ENCODE data around the gene ARL14EP. TPM values are rescaled to one million over a fixed set of nuclear protein-coding genes. Genes with fewer than 3 reads are reported as not detected.
A peak's percentile ranks its signal among the peaks of the same experiment; 100 is the strongest.

The ARL14EP gene
- total RNA-seq, 1 experiment from 2014 or later: 25.3 TPM

DNA sequence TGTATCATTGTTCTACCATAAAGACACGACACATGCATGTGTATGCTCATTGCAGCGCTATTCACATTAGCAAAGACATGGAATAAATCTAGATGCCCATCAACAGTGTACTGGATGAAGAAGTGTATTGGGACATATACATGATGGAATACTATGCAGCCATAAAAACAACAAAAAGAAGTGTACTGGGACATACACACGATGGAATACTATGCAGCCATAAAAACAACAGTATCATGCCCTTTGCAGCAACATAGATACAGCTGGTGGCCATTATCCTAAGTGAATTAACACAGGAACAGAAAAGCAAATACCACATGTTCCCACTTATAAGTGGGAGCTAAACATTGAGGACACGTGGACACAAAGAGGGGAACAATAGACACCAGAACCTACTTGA, 22.7 kb downstream of the ARL14EP start:
- BruUV-seq (replicated peaks): no TSS peak
- H3K4me2 ChIP-seq (ENCODE audit: low read length): no peak overlapping the region
- H3K27me3 ChIP-seq (ENCODE audit: insufficient read depth, low read length): peaks cover 4% of the 10 kb centered on the region; the same call in 1 of the 2 replicates
- RAD21 ChIA-PET (ENCODE audit: low non-redundant PET in 1 of 2, low total read pairs in 2 of 2, uncharacterized antibody in 2 of 2, unreplicated experiment in 2 of 2): no interaction called here
- POLR2A ChIA-PET: no interaction called here
- H3K9me2 ChIP-seq (ENCODE audit: insufficient read depth): no peaks in the 10 kb centered on the region
- no peak overlapping the region for H3K9ac ChIP-seq (ENCODE audit: low read length)
- no peaks in the 10 kb centered on the region for H4K20me1 ChIP-seq (ENCODE audit: insufficient read depth)
- H3K79me2 ChIP-seq (ENCODE audit: insufficient read depth, low read length): no peaks in the 10 kb centered on the region
- TF ChIP-seq EGR1 (IDR thresholded peaks at IDR 0.05; ENCODE audit: low read depth): no peak
- no peak for TF ChIP-seq POLR2AphosphoS5 (IDR thresholded peaks at IDR 0.05; ENCODE audit: low read depth, low read length)
- TF ChIP-seq ZFX (IDR thresholded peaks at IDR 0.05): no peak
- TF ChIP-seq, protein P1, sequence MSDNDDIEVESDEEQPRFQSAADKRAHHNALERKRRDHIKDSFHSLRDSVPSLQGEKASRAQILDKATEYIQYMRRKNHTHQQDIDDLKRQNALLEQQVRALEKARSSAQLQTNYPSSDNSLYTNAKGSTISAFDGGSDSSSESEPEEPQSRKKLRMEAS (IDR thresholded peaks at IDR 0.05): no peak
- TF ChIP-seq, protein P2, sequence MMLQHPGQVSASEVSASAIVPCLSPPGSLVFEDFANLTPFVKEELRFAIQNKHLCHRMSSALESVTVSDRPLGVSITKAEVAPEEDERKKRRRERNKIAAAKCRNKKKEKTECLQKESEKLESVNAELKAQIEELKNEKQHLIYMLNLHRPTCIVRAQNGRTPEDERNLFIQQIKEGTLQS (IDR thresholded peaks at IDR 0.05): no peak
- no peak for TF ChIP-seq SRF (IDR thresholded peaks at IDR 0.05; ENCODE audit: low read depth)
- CTCF ChIA-PET: interaction anchor here (0.7 to 1.5 kb wide), 3 partner anchors 36 to 569 kb away, joined by 3 to 4 read pairs (median 3); no protein-coding TSS in a partner anchor
- no peaks in the 10 kb centered on the region for H3K4me1 ChIP-seq (ENCODE audit: control insufficient read depth in 1 of 2, insufficient read depth in 2 of 2, low read length in 2 of 2)
- intact Hi-C loops (cut with micrococcal nuclease): loop anchor here (1.0 kb wide), 2 partner anchors 510 to 573 kb away; no protein-coding TSS in a partner anchor
- no peaks in the 10 kb centered on the region for H3K9me3 ChIP-seq (ENCODE audit: control insufficient read depth in 1 of 2, insufficient read depth in 1 of 2, low read depth in 1 of 2, low read length in 2 of 2)
- no peak overlapping the region for H2AFZ ChIP-seq (ENCODE audit: low read depth, low read length, poor library complexity, severe bottlenecking)
- H3K36me3 ChIP-seq (ENCODE audit: control insufficient read depth in 1 of 2, insufficient read depth in 2 of 2, low read length in 2 of 2): no peaks in the 10 kb centered on the region
- no peak overlapping the region for H3K4me3 ChIP-seq (replicated peaks in 1 of 2; ENCODE audit: low read depth in 1 of 2, low read length in 2 of 2)
- DNase-seq (ENCODE audit: low read depth, low spot score) (no peak), ATAC-seq (no peak)
- no peak overlapping the region for H3K27ac ChIP-seq (ENCODE audit: low read depth, low read length)

DNA sequence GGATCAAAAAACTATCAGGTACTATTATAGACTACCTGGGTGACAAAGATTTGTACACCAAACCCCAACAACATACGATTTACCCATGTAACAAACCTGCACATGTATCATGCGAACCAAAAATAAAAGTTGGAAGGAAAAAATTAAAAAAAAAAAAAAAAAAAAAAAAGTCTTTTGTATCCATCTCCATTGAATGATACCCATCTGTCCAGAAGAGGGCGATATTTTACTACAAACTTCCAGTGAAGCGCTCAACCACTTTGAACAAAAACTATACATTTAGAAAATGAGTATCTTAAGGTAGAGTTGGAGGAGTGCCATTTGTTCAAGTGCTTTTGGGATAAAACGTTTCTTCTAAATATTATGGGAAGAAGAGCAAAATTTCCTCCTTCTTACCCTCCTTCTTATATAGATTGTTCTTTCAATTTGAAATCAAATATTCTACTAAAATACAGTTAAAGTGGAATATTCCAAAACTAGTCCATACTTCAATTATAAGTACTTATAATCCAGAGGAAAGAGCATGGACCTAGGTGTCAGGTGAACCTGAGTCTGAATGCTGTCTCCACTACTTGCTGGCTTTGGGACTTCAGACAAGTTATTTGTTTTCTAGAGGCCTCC, 23.3 kb downstream of the ARL14EP start:
- H2AFZ ChIP-seq (ENCODE audit: low read depth, low read length, poor library complexity, severe bottlenecking): no peak overlapping the region
- ChIA-PET RAD21 (ENCODE audit: low non-redundant PET in 1 of 2, low total read pairs in 2 of 2, uncharacterized antibody in 2 of 2, unreplicated experiment in 2 of 2) (no interaction called here), CTCF (interaction anchor here (0.7 to 1.5 kb wide), 3 partner anchors 35 to 568 kb away, joined by 3 to 4 read pairs (median 3); no protein-coding TSS in a partner anchor), POLR2A (no interaction called here)
- no peaks in the 10 kb centered on the region for H3K36me3 ChIP-seq (ENCODE audit: control insufficient read depth in 1 of 2, insufficient read depth in 2 of 2, low read length in 2 of 2)
- no peaks in the 10 kb centered on the region for H3K9me3 ChIP-seq (ENCODE audit: control insufficient read depth in 1 of 2, insufficient read depth in 1 of 2, low read depth in 1 of 2, low read length in 2 of 2)
- peaks cover 10% of the 10 kb centered on the region; the same call in 1 of the 2 replicates for H3K27me3 ChIP-seq (ENCODE audit: insufficient read depth, low read length)
- BruUV-seq (replicated peaks): no TSS peak
- ATAC-seq (peak; percentile 62; the same call in 1 of the 2 replicates), DNase-seq (ENCODE audit: low read depth, low spot score) (peak; percentile 15)
- no peaks in the 10 kb centered on the region for H4K20me1 ChIP-seq (ENCODE audit: insufficient read depth)
- no peak overlapping the region for H3K4me3 ChIP-seq (replicated peaks in 1 of 2; ENCODE audit: low read depth in 1 of 2, low read length in 2 of 2)
- TF ChIP-seq RAD21 (IDR thresholded peaks at IDR 0.05; ENCODE audit: low read depth) (peak; percentile 67), CEBPB (IDR thresholded peaks at IDR 0.05; ENCODE audit: low read depth) (no peak)
- TF ChIP-seq, protein P3, sequence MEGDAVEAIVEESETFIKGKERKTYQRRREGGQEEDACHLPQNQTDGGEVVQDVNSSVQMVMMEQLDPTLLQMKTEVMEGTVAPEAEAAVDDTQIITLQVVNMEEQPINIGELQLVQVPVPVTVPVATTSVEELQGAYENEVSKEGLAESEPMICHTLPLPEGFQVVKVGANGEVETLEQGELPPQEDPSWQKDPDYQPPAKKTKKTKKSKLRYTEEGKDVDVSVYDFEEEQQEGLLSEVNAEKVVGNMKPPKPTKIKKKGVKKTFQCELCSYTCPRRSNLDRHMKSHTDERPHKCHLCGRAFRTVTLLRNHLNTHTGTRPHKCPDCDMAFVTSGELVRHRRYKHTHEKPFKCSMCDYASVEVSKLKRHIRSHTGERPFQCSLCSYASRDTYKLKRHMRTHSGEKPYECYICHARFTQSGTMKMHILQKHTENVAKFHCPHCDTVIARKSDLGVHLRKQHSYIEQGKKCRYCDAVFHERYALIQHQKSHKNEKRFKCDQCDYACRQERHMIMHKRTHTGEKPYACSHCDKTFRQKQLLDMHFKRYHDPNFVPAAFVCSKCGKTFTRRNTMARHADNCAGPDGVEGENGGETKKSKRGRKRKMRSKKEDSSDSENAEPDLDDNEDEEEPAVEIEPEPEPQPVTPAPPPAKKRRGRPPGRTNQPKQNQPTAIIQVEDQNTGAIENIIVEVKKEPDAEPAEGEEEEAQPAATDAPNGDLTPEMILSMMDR (IDR thresholded peaks at IDR 0.05 in 2 of 3, conservative IDR thresholded peaks at IDR 0.05 in 1 of 3; ENCODE audit: borderline replicate concordance in 1 of 3, insufficient read depth in 1 of 3, low read depth in 2 of 3, low read length in 2 of 3): peak; percentile 46 to 64 (median 52); a peak in 5 of 6 replicates
- no peak overlapping the region for H3K9ac ChIP-seq (ENCODE audit: low read length)
- H3K4me1 ChIP-seq (ENCODE audit: control insufficient read depth in 1 of 2, insufficient read depth in 2 of 2, low read length in 2 of 2): no peaks in the 10 kb centered on the region
- no peaks in the 10 kb centered on the region for H3K9me2 ChIP-seq (ENCODE audit: insufficient read depth)
- H3K27ac ChIP-seq (ENCODE audit: low read depth, low read length): no peak overlapping the region
- no peaks in the 10 kb centered on the region for H3K79me2 ChIP-seq (ENCODE audit: insufficient read depth, low read length)
- intact Hi-C loops (cut with micrococcal nuclease): loop anchor here (1.0 kb wide), 2 partner anchors 509 to 572 kb away; no protein-coding TSS in a partner anchor
- no peak overlapping the region for H3K4me2 ChIP-seq (ENCODE audit: low read length)
